GM18868 (cell line): ENCODE results near the gene ARL14EPL.
A peak's percentile ranks its signal among the peaks of the same experiment; 100 is the strongest.
"Not testable (repeated sequence)": the region's sequence is repeated elsewhere in the genome, so short reads cannot be mapped to it uniquely, and the experiment has no call there.

Experiments
- ATAC-seq: cut with Tn5 transposase; IDR thresholded peaks from one replicate; pipeline ENCODE4 v1.9.1; 2021; ENCODE audit warnings: mild to moderate bottlenecking, moderate library complexity; ENCODE audit not compliant: unreplicated experiment

The ARL14EPL gene

GRCh38 chr5:116046261-116046660, 14.0 kb downstream of the ARL14EPL start:
- no peak for ATAC-seq

GRCh38 chr5:116046823-116047222, 14.6 kb downstream of the ARL14EPL start:
- ATAC-seq = no peak

GRCh38 chr5:116058346-116058936, 26.2 kb downstream of the ARL14EPL start:
- ATAC-seq = no peak

- ATAC-seq = no peak
Observed at GRCh38 chr5:116062352-116062751, 30.1 kb downstream of the ARL14EPL start.

GRCh38 chr5:116063950-116064349, 31.7 kb downstream of the ARL14EPL start:
- ATAC-seq = no peak

- peak; percentile 57 for ATAC-seq
Observed at GRCh38 chr5:116068028-116068632, 35.9 kb downstream of the ARL14EPL start.

GRCh38 chr5:116071211-116071610, 38.9 kb downstream of the ARL14EPL start:
- no peak for ATAC-seq

- no peak for ATAC-seq
Observed at GRCh38 chr5:116075191-116075831, 43.0 kb downstream of the ARL14EPL start.

GRCh38 chr5:116076496-116076895, 44.2 kb downstream of the ARL14EPL start:
- peak; percentile 99 for ATAC-seq

- ATAC-seq = no peak
Observed at GRCh38 chr5:116078199-116078598, 45.9 kb downstream of the ARL14EPL start.

GRCh38 chr5:116084287-116084691, 52.0 kb downstream of the ARL14EPL start:
- peak; percentile 27 for ATAC-seq

GRCh38 chr5:116084871-116085715, 52.8 kb downstream of the ARL14EPL start, which contains the start of gene COMMD10:
COMMD10 (plus strand) TSS chr5:116085025.
- ATAC-seq = peak; percentile 93

GRCh38 chr5:116086309-116086708, 54.0 kb downstream of the ARL14EPL start:
- ATAC-seq = not testable (repeated sequence)

GRCh38 chr5:116088062-116088461, 55.8 kb downstream of the ARL14EPL start:
- no peak for ATAC-seq

- ATAC-seq = no peak
Observed at GRCh38 chr5:116090302-116090701, 58.0 kb downstream of the ARL14EPL start.

GRCh38 chr5:116091416-116091815, 59.1 kb downstream of the ARL14EPL start:
- ATAC-seq = no peak

- no peak for ATAC-seq
Observed at GRCh38 chr5:116097301-116097700, 65.0 kb downstream of the ARL14EPL start.

- no peak for ATAC-seq
Observed at GRCh38 chr5:116098998-116099397, 66.7 kb downstream of the ARL14EPL start.

- ATAC-seq = not testable (repeated sequence)
Observed at GRCh38 chr5:116104941-116105340, 72.7 kb downstream of the ARL14EPL start.
